Measurements from ENCODE around the gene IFNL4. TPM values are rescaled to one million over a fixed set of nuclear protein-coding genes. Genes with fewer than 3 reads are reported as not detected.
"Not testable (repeated sequence)": the region's sequence is repeated elsewhere in the genome, so short reads cannot be mapped to it uniquely, and the experiment has no call there.

Gene IFNL4
- total and polyA plus RNA-seq, 2 donors from 2014 or later = not detected

- H3K9ac ChIP-seq (ENCODE audit: low read length in 3 of 3) = no peak overlapping the region
- H3K27ac ChIP-seq (ENCODE audit: low read depth in 2 of 2, low read length in 2 of 2) = no peak overlapping the region
- intact Hi-C loops (cut with DNase I) = no loop called here
- FAIRE-seq (no peak), DNase-seq (no peak)
- H3K9me3 ChIP-seq (ENCODE audit: control insufficient read depth in 2 of 3, insufficient read depth in 1 of 3, low read length in 3 of 3) = peaks cover 0 to 10% (median 0%) of the 10 kb centered on the region in 3 donors
- H3K36me3 ChIP-seq (ENCODE audit: control insufficient read depth in 2 of 3, insufficient read depth in 3 of 3, low read length in 3 of 3) = no peaks in the 10 kb centered on the region
- no peak for TF ChIP-seq CTCF (IDR thresholded peaks at IDR 0.05; ENCODE audit: borderline replicate concordance, extremely low read depth, insufficient read depth)
- no peak overlapping the region for H3K4me3 ChIP-seq (ENCODE audit: low read length in 3 of 3)
- no peaks in the 10 kb centered on the region for H3K27me3 ChIP-seq (ENCODE audit: control insufficient read depth, insufficient read depth, low read length)
- no peaks in the 10 kb centered on the region for H3K4me1 ChIP-seq (ENCODE audit: control insufficient read depth in 2 of 3, insufficient read depth in 2 of 3, low read depth in 1 of 3, low read length in 3 of 3)
Observed at GRCh38 chr19:39277598-39277997, 28.9 kb upstream of the IFNL4 start.

- H3K4me3 ChIP-seq (ENCODE audit: low read length in 3 of 3) = no peak overlapping the region
- DNase-seq = no peak
- H3K27ac ChIP-seq (ENCODE audit: low read depth in 2 of 2, low read length in 2 of 2) = no peak overlapping the region
- no peaks in the 10 kb centered on the region for H3K4me1 ChIP-seq (ENCODE audit: control insufficient read depth in 2 of 3, insufficient read depth in 2 of 3, low read depth in 1 of 3, low read length in 3 of 3)
- no peak for TF ChIP-seq CTCF (IDR thresholded peaks at IDR 0.05; ENCODE audit: borderline replicate concordance, extremely low read depth, insufficient read depth)
- intact Hi-C loops (cut with DNase I) = no loop called here
- no peaks in the 10 kb centered on the region for H3K36me3 ChIP-seq (ENCODE audit: control insufficient read depth in 2 of 3, insufficient read depth in 3 of 3, low read length in 3 of 3)
- H3K9me3 ChIP-seq (ENCODE audit: control insufficient read depth in 2 of 3, insufficient read depth in 1 of 3, low read length in 3 of 3) = peaks cover 0 to 5% (median 0%) of the 10 kb centered on the region in 3 donors
- H3K27me3 ChIP-seq (ENCODE audit: control insufficient read depth, insufficient read depth, low read length) = no peaks in the 10 kb centered on the region
- no peak overlapping the region for H3K9ac ChIP-seq (ENCODE audit: low read length in 3 of 3)
- FAIRE-seq = no peak
Observed at GRCh38 chr19:39276740-39277139, 28.1 kb upstream of the IFNL4 start.

GRCh38 chr19:39275578-39275977, 26.9 kb upstream of the IFNL4 start:
- no peaks in the 10 kb centered on the region for H3K27me3 ChIP-seq (ENCODE audit: control insufficient read depth, insufficient read depth, low read length)
- no peak overlapping the region for H3K27ac ChIP-seq (ENCODE audit: low read depth in 2 of 2, low read length in 2 of 2)
- no peak for FAIRE-seq
- no peak for TF ChIP-seq CTCF (IDR thresholded peaks at IDR 0.05; ENCODE audit: borderline replicate concordance, extremely low read depth, insufficient read depth)
- no peaks in the 10 kb centered on the region for H3K9me3 ChIP-seq (ENCODE audit: control insufficient read depth in 2 of 3, insufficient read depth in 1 of 3, low read length in 3 of 3)
- intact Hi-C loops (cut with DNase I) = no loop called here
- no peaks in the 10 kb centered on the region for H3K36me3 ChIP-seq (ENCODE audit: control insufficient read depth in 2 of 3, insufficient read depth in 3 of 3, low read length in 3 of 3)
- DNase-seq = no peak
- H3K9ac ChIP-seq (ENCODE audit: low read length in 3 of 3) = no peak overlapping the region
- H3K4me1 ChIP-seq (ENCODE audit: control insufficient read depth in 2 of 3, insufficient read depth in 2 of 3, low read depth in 1 of 3, low read length in 3 of 3) = no peaks in the 10 kb centered on the region
- H3K4me3 ChIP-seq (ENCODE audit: low read length in 3 of 3) = no peak overlapping the region

GRCh38 chr19:39273859-39274258, 25.2 kb upstream of the IFNL4 start:
- not testable (repeated sequence) for H3K27ac ChIP-seq (ENCODE audit: low read depth in 2 of 2, low read length in 2 of 2); FAIRE-seq

More at GRCh38 chr19:39273859-39274258, 25.2 kb upstream of the IFNL4 start:
- DNase-seq; H3K4me3 ChIP-seq (ENCODE audit: low read length in 3 of 3); H3K9ac ChIP-seq (ENCODE audit: low read length in 3 of 3); H3K4me1 ChIP-seq (ENCODE audit: control insufficient read depth in 2 of 3, insufficient read depth in 2 of 3, low read depth in 1 of 3, low read length in 3 of 3); intact Hi-C loops (cut with DNase I); H3K36me3 ChIP-seq (ENCODE audit: control insufficient read depth in 2 of 3, insufficient read depth in 3 of 3, low read length in 3 of 3); H3K9me3 ChIP-seq (ENCODE audit: control insufficient read depth in 2 of 3, insufficient read depth in 1 of 3, low read length in 3 of 3); H3K27me3 ChIP-seq (ENCODE audit: control insufficient read depth, insufficient read depth, low read length): not testable (repeated sequence)
